HG02852 (cell line): ENCODE results near the gene DENND1B.

Experiments used
- ATAC-seq: cut with Tn5 transposase; IDR thresholded peaks from one replicate; pipeline ENCODE4 v1.9.1; 2021; ENCODE audit warnings: mild to moderate bottlenecking, moderate library complexity; ENCODE audit not compliant: unreplicated experiment

DENND1B gene

GRCh38 chr1:197686702-197687355 is 88.5 kb downstream of the DENND1B start:
- ATAC-seq = no peak

GRCh38 chr1:197686231-197686630 is 89.0 kb downstream of the DENND1B start:
- ATAC-seq = no peak

- ATAC-seq = no peak
Measured at GRCh38 chr1:197685785-197686184, 89.5 kb downstream of the DENND1B start.

- ATAC-seq = no peak
Measured at GRCh38 chr1:197683895-197684553, 91.3 kb downstream of the DENND1B start.

GRCh38 chr1:197683280-197683679 is 92.0 kb downstream of the DENND1B start:
- ATAC-seq = no peak

- ATAC-seq = no peak
Measured at GRCh38 chr1:197680311-197680710, 95.0 kb downstream of the DENND1B start.

- no peak for ATAC-seq
Measured at GRCh38 chr1:197677752-197678295, 97.5 kb downstream of the DENND1B start.

- no peak for ATAC-seq
Measured at GRCh38 chr1:197677313-197677712, 98.0 kb downstream of the DENND1B start.

- no peak for ATAC-seq
Measured at GRCh38 chr1:197675583-197676208, 99.6 kb downstream of the DENND1B start.

- no peak for ATAC-seq
Measured at GRCh38 chr1:197674286-197674685, 101.0 kb downstream of the DENND1B start.

GRCh38 chr1:197673292-197673691 is 102.0 kb downstream of the DENND1B start:
- ATAC-seq = no peak

GRCh38 chr1:197672347-197672746 is 102.9 kb downstream of the DENND1B start:
- no peak for ATAC-seq

- no peak for ATAC-seq
Measured at GRCh38 chr1:197671920-197672319, 103.4 kb downstream of the DENND1B start.

- no peak for ATAC-seq
Measured at GRCh38 chr1:197671140-197671539, 104.1 kb downstream of the DENND1B start.

GRCh38 chr1:197666769-197667285 is 108.5 kb downstream of the DENND1B start:
- no peak for ATAC-seq

- ATAC-seq = no peak
Measured at GRCh38 chr1:197664391-197664790, 110.9 kb downstream of the DENND1B start.

GRCh38 chr1:197663162-197663953 is 111.9 kb downstream of the DENND1B start:
- ATAC-seq = no peak

GRCh38 chr1:197660389-197660788 is 114.9 kb downstream of the DENND1B start:
- ATAC-seq = no peak

GRCh38 chr1:197659171-197659570 is 116.1 kb downstream of the DENND1B start:
- no peak for ATAC-seq

- no peak for ATAC-seq
Measured at GRCh38 chr1:197649188-197649587, 126.1 kb downstream of the DENND1B start.

GRCh38 chr1:197638316-197638715 is 137.0 kb downstream of the DENND1B start:
- no peak for ATAC-seq
